GM23338 (cell line): Measurements from ENCODE around the gene CFAP92. TPM values are rescaled to one million over a fixed set of nuclear protein-coding genes. Genes with fewer than 3 reads are reported as not detected.

ENCODE experiments used
- ATAC-seq: fragments of 200-7000 bp; cut with Tn5 transposase; 3 replicates; pipeline ENCODE4 v1.9.1; 2020
- DNase-seq: peaks from one replicate; pipeline ENCODE4 v3.0.0-alpha.2; 2015; ENCODE audit warnings: low spot score
- H2AFZ ChIP-seq: fragments of 200-600 bp; sonication (generic); 2 replicates; pipeline ENCODE4 v1.8.0; 2016; ENCODE audit warnings: antibody characterized with exemption, mild to moderate bottlenecking, moderate library complexity
- H3F3A ChIP-seq: fragments of 200-600 bp; sonication (generic); replicated peaks from 2 replicates; pipeline ENCODE4 v1.8.0; 2017; ENCODE audit warnings: antibody characterized with exemption, mixed run types, low read depth
- H3K27ac ChIP-seq: fragments of 200-600 bp; sonication (generic); 2 replicates; pipeline ENCODE4 v1.6.1; 2016; ENCODE audit warnings: low read depth
- H3K27me3 ChIP-seq: fragments of 200-600 bp; sonication (generic); 2 replicates; pipeline ENCODE4 v1.8.0; 2016; ENCODE audit warnings: mild to moderate bottlenecking, mixed run types, moderate library complexity; ENCODE audit not compliant: insufficient read depth
- H3K36me3 ChIP-seq: fragments of 200-600 bp; sonication (generic); 2 replicates; pipeline ENCODE4 v1.8.0; 2016; ENCODE audit warnings: mild to moderate bottlenecking; ENCODE audit not compliant: insufficient read depth
- H3K4me1 ChIP-seq: fragments of 200-600 bp; sonication (generic); 2 replicates; pipeline ENCODE4 v1.8.0; 2016; ENCODE audit warnings: mild to moderate bottlenecking, moderate library complexity; ENCODE audit not compliant: insufficient read depth
- H3K4me2 ChIP-seq: fragments of 200-600 bp; sonication (generic); 2 replicates; pipeline ENCODE4 v1.7.1; 2017; ENCODE audit warnings: mixed run types
- H3K4me3 ChIP-seq: fragments of 200-600 bp; sonication (generic); 2 replicates; pipeline ENCODE4 v1.6.1; 2016; ENCODE audit warnings: mixed run types
- H3K79me2 ChIP-seq: fragments of 200-600 bp; sonication (generic); replicated peaks from 2 replicates; pipeline ENCODE4 v1.8.0; 2017; ENCODE audit warnings: mild to moderate bottlenecking; ENCODE audit not compliant: insufficient read depth
- H3K9me2 ChIP-seq: fragments of 200-600 bp; sonication (generic); 2 replicates; pipeline ENCODE4 v1.8.0; 2017; ENCODE audit not compliant: insufficient read depth
- H4K20me1 ChIP-seq: fragments of 200-600 bp; sonication (generic); replicated peaks from 2 replicates; pipeline ENCODE4 v1.8.0; 2017; ENCODE audit warnings: mild to moderate bottlenecking; ENCODE audit not compliant: insufficient read depth
- H3K27ac Mint-ChIP-seq: 2 replicates; pipeline ENCODE4 v1.8.0; 2020; ENCODE audit warnings: inconsistent platforms, mild to moderate bottlenecking, moderate library complexity, mixed read lengths
- H3K27me3 Mint-ChIP-seq: 3 replicates; pipeline ENCODE4 v1.8.0; 2022; ENCODE audit warnings: low read depth, mild to moderate bottlenecking, moderate library complexity, mixed read lengths, inconsistent platforms; ENCODE audit not compliant: insufficient read depth, poor library complexity
- H3K36me3 Mint-ChIP-seq: 3 replicates; pipeline ENCODE4 v1.8.0; 2021; ENCODE audit warnings: low read depth, mild to moderate bottlenecking, inconsistent platforms, moderate library complexity, mixed read lengths
- H3K4me1 Mint-ChIP-seq: 3 replicates; pipeline ENCODE4 v1.8.0; 2020; ENCODE audit warnings: mild to moderate bottlenecking, inconsistent platforms, mixed read lengths
- H3K4me3 Mint-ChIP-seq: 3 replicates; pipeline ENCODE4 v1.8.0; 2021; ENCODE audit warnings: moderate library complexity, mild to moderate bottlenecking, inconsistent platforms, mixed read lengths
- H3K9me3 Mint-ChIP-seq: 3 replicates; pipeline ENCODE4 v1.8.0; 2020; ENCODE audit warnings: moderate library complexity, mild to moderate bottlenecking, inconsistent platforms, mixed read lengths
- CREB1 ChIP-seq: fragments of 250-450 bp; sonication (Bioruptor Pico); IDR thresholded peaks from 2 replicates; pipeline ENCODE4 v1.5.0; 2020; ENCODE audit warnings: low read depth, mild to moderate bottlenecking, moderate library complexity
- EZH2 ChIP-seq: fragments of 200-600 bp; sonication (generic); IDR thresholded peaks from one replicate; pipeline ENCODE4 v1.8.0; 2017; ENCODE audit warnings: antibody characterized with exemption, mild to moderate bottlenecking, low read depth; ENCODE audit not compliant: unreplicated experiment
- EZH2phosphoT487 ChIP-seq: fragments of 200-600 bp; sonication (generic); IDR thresholded peaks from one replicate; pipeline ENCODE4 v1.8.1; 2018; ENCODE audit warnings: antibody characterized with exemption; ENCODE audit not compliant: unreplicated experiment
- JUNB ChIP-seq: IDR thresholded peaks from one replicate; pipeline ENCODE4 v1.6.1; 2016; ENCODE audit warnings: antibody characterized with exemption; ENCODE audit not compliant: unreplicated experiment
- NANOG ChIP-seq: IDR thresholded peaks from 2 replicates; pipeline ENCODE4 v1.6.1; 2016; ENCODE audit warnings: antibody characterized with exemption, borderline replicate concordance
- POLR2AphosphoS5 ChIP-seq: IDR thresholded peaks from 2 replicates; pipeline ENCODE4 v1.6.1; 2016; ENCODE audit warnings: antibody characterized with exemption, low read depth
- REST ChIP-seq: IDR thresholded peaks from one replicate; pipeline ENCODE4 v1.6.1; 2018; ENCODE audit warnings: antibody characterized with exemption; ENCODE audit not compliant: unreplicated experiment
- STAT1 ChIP-seq: IDR thresholded peaks from one replicate; pipeline ENCODE4 v1.6.1; 2016; ENCODE audit warnings: antibody characterized with exemption; ENCODE audit not compliant: unreplicated experiment
- ZNF114 ChIP-seq: fragments of 250-450 bp; sonication (Bioruptor Pico); IDR thresholded peaks from 2 replicates; pipeline ENCODE4 v1.5.0; 2020; ENCODE audit warnings: mild to moderate bottlenecking, moderate library complexity
- ZNF331 ChIP-seq: fragments of 250-450 bp; sonication (Bioruptor Pico); IDR thresholded peaks from 2 replicates; pipeline ENCODE4 v1.5.0; 2020; ENCODE audit warnings: low read depth, mild to moderate bottlenecking, moderate library complexity
- polyA plus RNA-seq: library from polyadenylated mRNA; unstranded; fragments of >200 nt; fragmentation: Nextera tagmentation; extraction: Ambion mirVana; gene quantifications from 2 replicates; pipeline ENCODE4 v1.2.1, GENCODE V29; 2016
- total RNA-seq: library from RNA; depleted of rRNA; stranded (reverse); fragments of >200 nt; shearing (Covaris generic); gene quantifications from 2 replicates; pipeline ENCODE4 v1.2.3, GENCODE V29; 2014
- TF ChIP-seq, protein P1 (sequence below), 2 experiments: fragments of 200-600 bp in 1 of 2; sonication (generic) in 1 of 2; conservative IDR thresholded peaks; 2 replicates each; pipeline versions ENCODE4 v1.5.1 to v1.6.1; 2016 to 2017; ENCODE audit warnings: antibody characterized with exemption in 2 of 2, low read depth in 2 of 2, mild to moderate bottlenecking in 2 of 2, moderate library complexity in 1 of 2
- TF ChIP-seq, protein P2 (sequence below): fragments of 250-450 bp; sonication (Bioruptor Pico); IDR thresholded peaks from 2 replicates; pipeline ENCODE4 v1.5.0; 2020; ENCODE audit warnings: mild to moderate bottlenecking, moderate library complexity
- TF ChIP-seq, protein P3 (sequence below): IDR thresholded peaks from 2 replicates; pipeline ENCODE4 v1.6.1; 2016; ENCODE audit warnings: antibody characterized with exemption

The CFAP92 gene
- total and polyA plus RNA-seq, 2 experiments from 2014 or later, result 1.6 to 2.3 TPM

GRCh38 chr3:128994173-128994512 lies 267 bp upstream of the CFAP92 start:
- ATAC-seq (no peak), DNase-seq (no peak)
- Histone ChIP-seq H3F3A (0 out of 2 replicates have a peak, but pooled peaks cover 5% of the 10 kb centered on the region), H3K36me3 (no peaks in the 10 kb centered on the region), H2AFZ (peak overlapping the region; percentile 88), H3K27me3 (peaks cover 62% of the 10 kb centered on the region), H3K4me3 (peak overlapping the region; percentile 69), H3K79me2 (no peaks in the 10 kb centered on the region), H3K4me1 (peaks cover 14% of the 10 kb centered on the region), H4K20me1 (no peaks in the 10 kb centered on the region), H3K9me2 (0 out of 2 replicates have a peak, but pooled peaks cover 10% of the 10 kb centered on the region), H3K4me2 (peak overlapping the region; percentile 88), H3K27ac (no peak overlapping the region)
- H3K36me3 Mint-ChIP-seq, result no peaks in the 10 kb centered on the region; the same call in 2 of the 3 replicates
- peak overlapping the region; percentile 62 for H3K4me3 Mint-ChIP-seq
- H3K27ac Mint-ChIP-seq, result no peak overlapping the region
- H3K27me3 Mint-ChIP-seq, result peaks cover 27% of the 10 kb centered on the region
- TF ChIP-seq, protein P1, sequence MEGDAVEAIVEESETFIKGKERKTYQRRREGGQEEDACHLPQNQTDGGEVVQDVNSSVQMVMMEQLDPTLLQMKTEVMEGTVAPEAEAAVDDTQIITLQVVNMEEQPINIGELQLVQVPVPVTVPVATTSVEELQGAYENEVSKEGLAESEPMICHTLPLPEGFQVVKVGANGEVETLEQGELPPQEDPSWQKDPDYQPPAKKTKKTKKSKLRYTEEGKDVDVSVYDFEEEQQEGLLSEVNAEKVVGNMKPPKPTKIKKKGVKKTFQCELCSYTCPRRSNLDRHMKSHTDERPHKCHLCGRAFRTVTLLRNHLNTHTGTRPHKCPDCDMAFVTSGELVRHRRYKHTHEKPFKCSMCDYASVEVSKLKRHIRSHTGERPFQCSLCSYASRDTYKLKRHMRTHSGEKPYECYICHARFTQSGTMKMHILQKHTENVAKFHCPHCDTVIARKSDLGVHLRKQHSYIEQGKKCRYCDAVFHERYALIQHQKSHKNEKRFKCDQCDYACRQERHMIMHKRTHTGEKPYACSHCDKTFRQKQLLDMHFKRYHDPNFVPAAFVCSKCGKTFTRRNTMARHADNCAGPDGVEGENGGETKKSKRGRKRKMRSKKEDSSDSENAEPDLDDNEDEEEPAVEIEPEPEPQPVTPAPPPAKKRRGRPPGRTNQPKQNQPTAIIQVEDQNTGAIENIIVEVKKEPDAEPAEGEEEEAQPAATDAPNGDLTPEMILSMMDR (conservative IDR thresholded peaks at IDR 0.05; ENCODE audit: low read depth in 2 of 2), result no peak
- TF ChIP-seq CREB1 (no peak), EZH2phosphoT487 (no peak), NANOG (no peak), STAT1 (no peak), JUNB (no peak), REST (no peak), EZH2 (no peak), POLR2AphosphoS5 (no peak), ZNF331 (no peak), ZNF114 (no peak)
- TF ChIP-seq, protein P2, sequence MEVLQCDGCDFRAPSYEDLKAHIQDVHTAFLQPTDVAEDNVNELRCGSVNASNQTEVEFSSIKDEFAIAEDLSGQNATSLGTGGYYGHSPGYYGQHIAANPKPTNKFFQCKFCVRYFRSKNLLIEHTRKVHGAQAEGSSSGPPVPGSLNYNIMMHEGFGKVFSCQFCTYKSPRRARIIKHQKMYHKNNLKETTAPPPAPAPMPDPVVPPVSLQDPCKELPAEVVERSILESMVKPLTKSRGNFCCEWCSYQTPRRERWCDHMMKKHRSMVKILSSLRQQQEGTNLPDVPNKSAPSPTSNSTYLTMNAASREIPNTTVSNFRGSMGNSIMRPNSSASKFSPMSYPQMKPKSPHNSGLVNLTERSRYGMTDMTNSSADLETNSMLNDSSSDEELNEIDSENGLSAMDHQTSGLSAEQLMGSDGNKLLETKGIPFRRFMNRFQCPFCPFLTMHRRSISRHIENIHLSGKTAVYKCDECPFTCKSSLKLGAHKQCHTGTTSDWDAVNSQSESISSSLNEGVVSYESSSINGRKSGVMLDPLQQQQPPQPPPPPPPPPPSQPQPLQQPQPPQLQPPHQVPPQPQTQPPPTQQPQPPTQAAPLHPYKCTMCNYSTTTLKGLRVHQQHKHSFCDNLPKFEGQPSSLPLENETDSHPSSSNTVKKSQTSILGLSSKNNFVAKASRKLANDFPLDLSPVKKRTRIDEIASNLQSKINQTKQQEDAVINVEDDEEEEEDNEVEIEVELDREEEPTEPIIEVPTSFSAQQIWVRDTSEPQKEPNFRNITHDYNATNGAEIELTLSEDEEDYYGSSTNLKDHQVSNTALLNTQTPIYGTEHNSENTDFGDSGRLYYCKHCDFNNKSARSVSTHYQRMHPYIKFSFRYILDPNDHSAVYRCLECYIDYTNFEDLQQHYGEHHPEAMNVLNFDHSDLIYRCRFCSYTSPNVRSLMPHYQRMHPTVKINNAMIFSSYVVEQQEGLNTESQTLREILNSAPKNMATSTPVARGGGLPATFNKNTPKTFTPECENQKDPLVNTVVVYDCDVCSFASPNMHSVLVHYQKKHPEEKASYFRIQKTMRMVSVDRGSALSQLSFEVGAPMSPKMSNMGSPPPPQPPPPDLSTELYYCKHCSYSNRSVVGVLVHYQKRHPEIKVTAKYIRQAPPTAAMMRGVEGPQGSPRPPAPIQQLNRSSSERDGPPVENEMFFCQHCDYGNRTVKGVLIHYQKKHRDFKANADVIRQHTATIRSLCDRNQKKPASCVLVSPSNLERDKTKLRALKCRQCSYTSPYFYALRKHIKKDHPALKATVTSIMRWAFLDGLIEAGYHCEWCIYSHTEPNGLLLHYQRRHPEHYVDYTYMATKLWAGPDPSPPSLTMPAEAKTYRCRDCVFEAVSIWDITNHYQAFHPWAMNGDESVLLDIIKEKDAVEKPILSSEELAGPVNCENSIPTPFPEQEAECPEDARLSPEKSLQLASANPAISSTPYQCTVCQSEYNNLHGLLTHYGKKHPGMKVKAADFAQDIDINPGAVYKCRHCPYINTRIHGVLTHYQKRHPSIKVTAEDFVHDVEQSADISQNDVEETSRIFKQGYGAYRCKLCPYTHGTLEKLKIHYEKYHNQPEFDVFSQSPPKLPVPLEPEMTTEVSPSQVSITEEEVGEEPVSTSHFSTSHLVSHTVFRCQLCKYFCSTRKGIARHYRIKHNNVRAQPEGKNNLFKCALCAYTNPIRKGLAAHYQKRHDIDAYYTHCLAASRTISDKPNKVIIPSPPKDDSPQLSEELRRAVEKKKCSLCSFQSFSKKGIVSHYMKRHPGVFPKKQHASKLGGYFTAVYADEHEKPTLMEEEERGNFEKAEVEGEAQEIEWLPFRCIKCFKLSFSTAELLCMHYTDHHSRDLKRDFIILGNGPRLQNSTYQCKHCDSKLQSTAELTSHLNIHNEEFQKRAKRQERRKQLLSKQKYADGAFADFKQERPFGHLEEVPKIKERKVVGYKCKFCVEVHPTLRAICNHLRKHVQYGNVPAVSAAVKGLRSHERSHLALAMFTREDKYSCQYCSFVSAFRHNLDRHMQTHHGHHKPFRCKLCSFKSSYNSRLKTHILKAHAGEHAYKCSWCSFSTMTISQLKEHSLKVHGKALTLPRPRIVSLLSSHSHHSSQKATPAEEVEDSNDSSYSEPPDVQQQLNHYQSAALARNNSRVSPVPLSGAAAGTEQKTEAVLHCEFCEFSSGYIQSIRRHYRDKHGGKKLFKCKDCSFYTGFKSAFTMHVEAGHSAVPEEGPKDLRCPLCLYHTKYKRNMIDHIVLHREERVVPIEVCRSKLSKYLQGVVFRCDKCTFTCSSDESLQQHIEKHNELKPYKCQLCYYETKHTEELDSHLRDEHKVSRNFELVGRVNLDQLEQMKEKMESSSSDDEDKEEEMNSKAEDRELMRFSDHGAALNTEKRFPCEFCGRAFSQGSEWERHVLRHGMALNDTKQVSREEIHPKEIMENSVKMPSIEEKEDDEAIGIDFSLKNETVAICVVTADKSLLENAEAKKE, result no peak
- TF ChIP-seq, protein P3, sequence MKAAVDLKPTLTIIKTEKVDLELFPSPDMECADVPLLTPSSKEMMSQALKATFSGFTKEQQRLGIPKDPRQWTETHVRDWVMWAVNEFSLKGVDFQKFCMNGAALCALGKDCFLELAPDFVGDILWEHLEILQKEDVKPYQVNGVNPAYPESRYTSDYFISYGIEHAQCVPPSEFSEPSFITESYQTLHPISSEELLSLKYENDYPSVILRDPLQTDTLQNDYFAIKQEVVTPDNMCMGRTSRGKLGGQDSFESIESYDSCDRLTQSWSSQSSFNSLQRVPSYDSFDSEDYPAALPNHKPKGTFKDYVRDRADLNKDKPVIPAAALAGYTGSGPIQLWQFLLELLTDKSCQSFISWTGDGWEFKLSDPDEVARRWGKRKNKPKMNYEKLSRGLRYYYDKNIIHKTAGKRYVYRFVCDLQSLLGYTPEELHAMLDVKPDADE, result no peak
- no peaks in the 10 kb centered on the region for H3K9me3 Mint-ChIP-seq
- H3K4me1 Mint-ChIP-seq, result peaks cover 26% of the 10 kb centered on the region
